GM18868 (cell line): Measurements from ENCODE around the gene CDCA5.
"Not testable (repeated sequence)": the region's sequence is repeated elsewhere in the genome, so short reads cannot be mapped to it uniquely, and the experiment has no call there.

Source experiments
- ATAC-seq: cut with Tn5 transposase; IDR thresholded peaks from one replicate; pipeline ENCODE4 v1.9.1; 2021; ENCODE audit warnings: mild to moderate bottlenecking, moderate library complexity; ENCODE audit not compliant: unreplicated experiment

CDCA5 gene

DNA sequence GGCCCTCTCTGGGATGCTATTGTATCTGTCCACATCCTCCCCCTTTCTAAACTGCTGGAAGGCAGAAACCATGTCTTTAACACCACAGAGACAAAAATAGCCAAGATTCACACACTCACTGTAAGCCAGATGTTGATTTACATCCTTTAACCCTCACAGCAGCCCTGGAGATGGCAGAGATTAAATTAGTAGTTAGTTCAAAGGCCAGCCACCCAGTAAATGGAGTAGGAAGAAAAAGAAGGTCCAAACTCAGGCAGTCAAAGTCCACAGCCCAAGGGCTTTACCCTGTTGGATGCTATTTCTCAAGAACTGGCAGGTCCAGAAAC, 35.8 kb upstream of the CDCA5 start:
- ATAC-seq: no peak

DNA sequence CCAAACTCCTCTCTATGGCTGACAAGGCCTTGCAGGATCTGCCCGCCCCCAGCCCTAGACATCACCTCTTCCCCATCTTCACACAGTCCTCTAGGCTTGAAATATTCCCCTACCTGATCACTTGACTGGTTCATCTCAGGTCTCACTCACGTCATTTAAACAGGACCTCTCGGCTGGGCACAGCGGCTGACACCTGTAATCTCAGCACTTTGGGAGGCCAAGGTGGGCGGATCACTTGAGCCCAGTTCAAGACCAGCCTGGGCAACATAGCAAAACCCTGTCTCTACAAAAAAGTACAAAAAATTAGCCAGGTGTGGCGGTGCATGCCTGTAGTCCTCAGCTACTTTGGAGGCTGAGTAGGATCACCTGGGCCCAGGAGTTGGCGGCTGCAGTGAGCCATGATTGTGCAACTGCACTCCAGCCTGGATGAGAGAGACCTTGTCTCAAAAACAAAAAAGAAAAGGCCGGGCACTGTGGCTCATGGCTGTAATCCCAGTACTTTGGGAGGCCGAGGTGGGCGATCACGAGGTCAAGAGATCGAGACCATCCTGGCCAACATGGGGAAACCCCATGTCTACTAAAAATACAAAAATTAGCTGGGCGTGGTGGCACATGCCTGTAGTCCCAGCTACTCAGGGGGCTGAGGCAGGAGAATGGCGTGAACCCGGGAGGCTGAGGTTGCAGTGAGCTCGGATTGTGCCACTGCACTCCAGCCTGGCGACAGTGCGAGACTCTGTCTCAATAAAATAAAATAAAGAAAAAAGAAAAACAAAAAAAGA, 35.2 kb upstream of the CDCA5 start:
- not testable (repeated sequence) for ATAC-seq

DNA sequence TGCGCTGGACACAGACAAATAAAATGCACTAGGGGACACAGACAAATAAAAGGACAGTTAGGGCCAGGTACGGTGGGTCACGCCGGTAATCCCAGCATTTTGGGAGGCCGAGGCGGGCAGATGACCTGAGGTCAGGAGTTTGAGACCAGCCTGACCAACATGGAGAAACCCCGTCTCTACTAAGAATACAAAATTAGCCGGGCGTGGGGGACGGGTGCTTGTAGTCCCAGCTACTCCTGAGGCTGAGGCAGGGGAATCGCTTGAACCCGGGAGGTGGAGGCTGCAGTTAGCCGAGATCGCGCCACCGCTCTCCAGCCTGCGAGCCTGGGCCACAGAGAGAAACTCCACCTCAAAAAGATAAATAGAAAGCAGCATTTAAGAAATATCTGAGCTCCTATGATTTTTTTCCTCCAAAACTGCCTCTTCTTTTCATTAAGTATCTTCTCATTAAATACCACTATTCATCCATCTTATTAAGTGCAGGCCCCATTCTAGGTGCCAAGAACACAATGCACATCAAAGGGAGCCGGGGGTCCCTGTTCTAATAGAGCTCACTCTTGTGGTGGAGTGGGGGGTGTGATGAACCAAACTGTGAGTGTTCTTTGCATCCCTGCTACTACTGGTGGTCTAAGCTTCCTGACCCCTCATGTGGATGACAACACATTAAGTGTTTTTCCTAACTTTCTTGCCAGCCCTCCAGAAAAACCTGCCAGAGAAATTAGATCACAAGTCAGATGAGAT, 34.4 kb upstream of the CDCA5 start:
- no peak for ATAC-seq

DNA sequence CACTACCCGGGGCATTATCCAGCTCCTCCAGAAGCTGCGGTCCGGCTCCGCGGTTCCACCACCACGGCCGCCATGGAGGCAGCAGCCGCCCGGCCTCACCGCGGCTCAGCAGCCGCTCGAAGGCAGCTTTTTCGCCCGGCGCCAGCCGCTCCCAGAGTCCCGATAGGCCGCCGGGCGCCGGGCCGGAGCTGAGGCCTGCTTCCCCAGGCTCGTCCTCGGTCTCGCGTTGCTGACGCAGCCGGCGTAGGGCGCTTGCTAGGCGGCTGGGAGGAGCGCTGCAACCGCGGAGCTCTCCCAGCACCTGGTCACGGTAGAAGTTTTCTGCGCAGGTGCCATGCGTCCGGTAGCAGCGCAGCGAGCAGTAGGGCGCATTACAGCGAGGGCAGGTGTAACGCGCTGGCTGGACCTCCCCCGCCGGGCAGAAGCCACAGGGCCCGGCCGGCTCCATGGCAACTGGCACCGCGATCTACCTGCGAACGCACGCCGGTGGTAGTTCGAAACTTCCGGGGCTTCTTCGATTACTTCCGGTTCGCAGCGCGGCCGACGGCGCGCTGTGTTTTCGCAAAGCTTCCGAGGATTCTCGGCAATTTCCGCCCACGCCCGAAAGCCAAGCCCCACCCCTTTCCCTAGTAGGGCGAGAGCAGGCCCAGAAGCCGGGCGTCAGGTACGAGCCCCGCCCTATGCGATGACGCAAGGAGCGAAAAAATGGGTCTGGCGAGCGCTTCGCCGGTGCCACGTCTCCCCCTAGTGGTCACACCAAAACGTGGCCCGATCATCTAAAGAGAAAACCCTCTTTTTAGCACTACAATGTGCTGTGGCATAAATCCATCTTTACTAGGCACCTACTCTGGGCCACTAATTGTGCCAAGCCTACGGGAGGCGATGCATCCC, 33.6 kb upstream of the CDCA5 start, which contains the start of gene ZNHIT2:
TSS of gene ZNHIT2 (minus strand) at position 496 of the 891 bp plus-strand sequence. CDS start at position 448, 48 bp downstream.
- ATAC-seq: peak; percentile 56

DNA sequence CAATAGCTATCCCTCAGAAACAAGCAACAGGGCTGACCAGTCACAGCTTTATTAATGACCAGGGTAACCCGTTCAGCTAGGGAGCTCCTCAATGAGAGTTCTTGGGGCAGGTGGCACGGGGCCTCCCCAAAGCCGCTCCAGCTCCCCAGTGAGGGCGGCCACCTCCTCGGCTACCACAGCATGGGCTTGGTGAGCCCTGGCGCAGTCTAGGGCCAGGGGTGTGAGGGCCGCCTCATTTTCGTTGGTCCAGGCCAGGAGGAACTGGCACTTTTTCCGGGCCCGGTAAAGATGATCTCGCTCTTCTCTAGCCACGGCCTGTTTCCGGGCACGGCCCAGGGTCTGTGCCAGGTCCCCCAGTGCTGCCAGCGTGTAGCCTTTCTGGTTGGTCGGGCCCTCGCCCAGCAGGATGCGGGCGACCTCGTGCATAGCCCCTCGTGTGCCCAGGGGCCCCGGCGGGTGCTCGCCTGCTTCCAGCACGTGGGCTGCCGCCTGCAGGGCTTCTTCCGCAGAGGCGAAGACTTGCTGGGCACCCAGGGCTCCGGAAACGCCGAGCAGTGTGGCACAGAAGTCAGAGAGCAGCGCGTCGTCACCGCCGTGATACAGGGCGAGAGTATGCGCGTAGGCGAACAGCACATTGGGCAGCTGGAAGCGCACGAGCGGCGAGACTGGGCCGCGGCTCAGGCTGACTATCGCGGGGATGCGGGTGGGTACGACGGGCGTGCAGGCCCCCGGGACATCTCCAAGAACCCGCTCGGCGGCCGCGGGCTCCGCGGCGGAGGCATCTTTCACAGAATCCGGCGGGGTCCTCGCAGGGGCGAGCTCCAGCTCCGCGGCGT, 32.7 kb upstream of the CDCA5 start:
- ATAC-seq: no peak

DNA sequence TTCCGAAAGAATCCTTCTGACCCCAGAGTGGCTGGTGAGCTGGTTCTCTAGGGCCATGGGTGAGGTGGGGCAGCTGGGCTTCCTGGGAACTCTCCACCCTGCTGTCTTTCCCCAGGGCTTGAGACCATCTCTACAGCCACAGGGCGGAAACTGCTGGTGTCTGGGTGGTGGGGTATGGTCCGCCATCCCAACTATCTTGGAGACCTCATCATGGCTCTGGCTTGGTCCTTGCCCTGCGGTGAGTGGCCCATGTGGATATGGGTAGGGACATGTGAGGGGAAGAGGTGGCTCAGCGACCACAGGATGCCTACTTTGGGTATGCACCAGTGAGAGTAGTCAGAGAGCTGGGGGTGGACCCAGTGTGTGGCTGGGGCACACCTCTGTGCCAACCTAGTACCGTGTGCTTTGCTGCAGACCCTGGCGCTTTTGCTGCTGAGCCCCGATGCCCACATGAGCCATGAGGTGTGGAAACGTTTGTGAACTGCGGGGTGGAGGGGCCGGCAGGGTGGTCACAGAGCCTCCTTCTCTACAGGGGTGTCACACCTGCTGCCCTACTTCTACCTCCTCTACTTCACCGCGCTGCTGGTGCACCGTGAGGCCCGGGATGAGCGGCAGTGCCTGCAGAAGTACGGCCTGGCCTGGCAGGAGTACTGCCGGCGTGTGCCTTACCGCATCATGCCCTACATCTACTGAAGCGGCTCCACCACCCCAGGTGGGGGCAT, 31.7 kb upstream of the CDCA5 start:
- ATAC-seq: no peak

DNA sequence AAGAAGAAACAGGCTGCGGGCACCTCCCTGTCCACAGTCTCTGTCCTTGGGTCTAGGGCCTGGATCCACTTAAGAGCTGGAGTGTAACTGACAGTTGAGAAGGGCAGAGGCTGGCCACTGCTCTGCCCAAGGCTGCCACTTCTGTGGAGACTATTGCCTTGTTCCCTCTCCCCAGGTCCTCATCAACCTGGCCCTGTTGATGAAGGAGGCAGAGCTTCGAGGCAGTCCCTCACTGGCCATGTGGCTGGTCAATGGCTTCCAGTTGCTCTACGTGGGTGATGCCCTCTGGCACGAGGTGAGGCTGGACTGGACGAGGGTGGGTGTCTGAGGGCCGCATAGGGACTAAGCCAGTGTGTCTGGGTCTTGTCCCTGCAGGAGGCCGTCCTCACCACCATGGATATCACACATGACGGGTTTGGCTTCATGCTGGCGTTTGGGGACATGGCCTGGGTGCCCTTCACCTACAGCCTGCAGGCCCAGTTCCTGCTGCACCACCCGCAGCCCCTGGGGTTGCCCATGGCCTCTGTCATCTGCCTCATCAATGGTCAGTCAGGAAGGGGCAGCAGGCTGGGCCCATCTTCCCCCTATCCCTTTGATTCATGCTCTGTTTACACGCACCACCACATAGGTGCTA, 30.8 kb upstream of the CDCA5 start:
- ATAC-seq: no peak

DNA sequence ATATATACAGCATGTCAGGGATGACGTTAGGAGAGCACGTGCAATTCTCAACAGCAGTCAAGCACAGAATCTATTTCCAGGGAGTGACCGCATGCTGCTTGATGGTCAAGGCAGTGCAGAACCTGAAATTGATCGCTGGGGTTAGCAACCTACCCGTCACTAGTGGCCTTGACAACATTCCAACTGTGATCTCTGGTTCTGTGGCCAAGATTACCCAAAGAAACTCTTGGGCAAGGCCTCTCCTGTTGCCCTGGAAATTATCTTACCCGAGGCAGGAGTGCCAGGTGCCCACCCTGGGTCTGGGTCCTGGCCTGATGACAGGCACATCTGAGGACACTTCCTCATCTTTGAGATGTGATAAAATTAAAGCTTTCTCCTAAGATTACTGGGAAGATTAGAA, 30.0 kb upstream of the CDCA5 start:
- no peak for ATAC-seq

DNA sequence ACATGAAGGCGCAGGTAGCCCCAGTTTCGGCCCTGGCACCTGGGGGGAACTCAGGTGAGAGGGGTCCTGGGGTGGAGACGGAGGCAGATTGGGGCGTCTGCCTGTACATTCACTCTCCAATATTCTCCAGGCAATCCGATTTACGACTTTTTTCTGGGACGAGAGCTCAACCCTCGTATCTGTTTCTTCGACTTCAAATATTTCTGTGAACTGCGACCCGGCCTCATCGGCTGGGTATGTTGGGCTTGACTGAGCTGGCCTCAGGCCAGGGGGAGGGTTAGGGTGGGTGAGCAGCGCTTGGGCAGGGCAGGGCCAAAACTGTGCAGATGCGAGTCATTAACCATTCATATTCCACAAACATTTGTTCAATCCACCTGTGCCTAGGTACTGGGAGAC, 29.5 kb upstream of the CDCA5 start:
- ATAC-seq: no peak

DNA sequence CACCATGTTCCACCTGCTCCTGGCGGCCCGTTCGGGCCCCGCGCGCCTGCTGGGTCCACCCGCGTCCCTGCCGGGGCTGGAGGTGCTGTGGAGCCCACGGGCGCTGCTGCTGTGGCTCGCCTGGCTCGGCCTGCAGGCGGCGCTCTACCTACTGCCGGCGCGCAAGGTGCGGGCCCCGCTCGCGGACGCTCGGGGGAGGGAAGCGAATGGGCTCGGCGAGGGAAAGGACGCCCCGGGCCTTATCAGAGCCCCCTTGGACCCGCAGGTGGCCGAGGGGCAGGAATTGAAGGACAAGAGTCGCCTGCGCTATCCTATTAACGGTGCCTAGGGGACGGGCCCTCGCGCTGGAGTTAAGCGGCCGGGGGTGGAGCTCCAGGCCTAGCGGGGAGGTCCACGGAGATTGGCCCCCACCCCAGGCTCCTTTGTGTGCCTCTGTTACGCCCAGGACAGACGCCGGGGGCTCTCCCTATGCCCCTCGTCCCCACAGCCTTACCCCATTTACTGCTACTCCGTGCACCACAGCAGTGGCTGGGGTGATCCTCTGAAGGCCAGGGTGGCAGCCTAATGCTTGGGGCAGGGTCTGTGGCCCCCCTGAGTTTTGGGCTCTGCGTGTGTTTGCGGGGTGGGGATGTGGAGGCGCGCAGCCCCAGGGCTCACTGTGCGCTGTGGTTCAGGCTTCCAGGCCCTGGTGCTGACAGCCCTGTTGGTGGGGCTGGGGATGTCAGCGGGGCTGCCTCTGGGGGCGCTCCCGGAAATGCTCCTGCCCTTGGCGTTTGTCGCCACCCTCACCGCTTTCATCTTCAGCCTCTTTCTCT, 28.9 kb upstream of the CDCA5 start:
- ATAC-seq: peak; percentile 30

DNA sequence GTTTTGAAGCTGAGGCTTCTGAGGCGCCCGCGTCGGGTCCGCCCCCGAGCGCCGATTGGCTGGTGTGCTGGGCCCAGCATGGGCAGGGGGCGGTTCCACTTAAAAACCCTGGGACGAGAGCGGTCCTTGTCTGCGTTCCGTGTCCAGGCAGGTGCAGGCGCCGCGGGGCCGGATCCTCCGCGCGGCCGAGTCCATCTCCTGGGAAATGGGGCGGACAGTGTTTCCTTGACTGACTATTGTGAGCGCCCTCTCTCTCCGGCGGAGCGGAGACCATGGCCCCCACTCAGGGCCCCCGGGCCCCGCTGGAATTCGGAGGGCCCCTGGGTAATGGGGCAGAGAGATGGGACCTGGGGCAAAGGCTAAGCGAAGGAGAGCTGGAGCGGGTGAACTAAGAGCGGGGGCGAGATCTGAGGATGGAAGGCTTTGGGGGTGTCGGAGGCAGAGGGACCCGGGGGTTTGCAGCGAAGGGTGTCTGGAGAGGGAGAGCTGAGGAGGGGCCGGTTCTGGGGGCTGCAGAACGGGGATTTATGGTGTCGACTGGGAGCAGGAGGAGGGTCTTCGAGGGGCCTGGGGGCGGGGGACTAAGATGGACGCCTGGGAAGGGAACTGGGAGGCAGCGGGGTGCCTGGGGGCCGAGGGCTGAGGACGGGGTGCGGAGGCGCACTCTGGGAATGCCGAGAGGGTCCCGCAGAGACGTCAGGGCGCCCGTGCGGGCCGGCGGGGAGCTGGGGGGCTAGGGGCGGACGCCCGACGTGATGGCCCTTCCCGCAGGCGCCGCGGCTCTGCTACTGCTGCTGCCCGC, 28.1 kb upstream of the CDCA5 start, which contains the start of gene TM7SF2:
TSS of gene TM7SF2 (plus strand) at position 129 of the 802 bp plus-strand sequence. CDS start at position 273, 144 bp downstream.
- ATAC-seq: peak; percentile 64

DNA sequence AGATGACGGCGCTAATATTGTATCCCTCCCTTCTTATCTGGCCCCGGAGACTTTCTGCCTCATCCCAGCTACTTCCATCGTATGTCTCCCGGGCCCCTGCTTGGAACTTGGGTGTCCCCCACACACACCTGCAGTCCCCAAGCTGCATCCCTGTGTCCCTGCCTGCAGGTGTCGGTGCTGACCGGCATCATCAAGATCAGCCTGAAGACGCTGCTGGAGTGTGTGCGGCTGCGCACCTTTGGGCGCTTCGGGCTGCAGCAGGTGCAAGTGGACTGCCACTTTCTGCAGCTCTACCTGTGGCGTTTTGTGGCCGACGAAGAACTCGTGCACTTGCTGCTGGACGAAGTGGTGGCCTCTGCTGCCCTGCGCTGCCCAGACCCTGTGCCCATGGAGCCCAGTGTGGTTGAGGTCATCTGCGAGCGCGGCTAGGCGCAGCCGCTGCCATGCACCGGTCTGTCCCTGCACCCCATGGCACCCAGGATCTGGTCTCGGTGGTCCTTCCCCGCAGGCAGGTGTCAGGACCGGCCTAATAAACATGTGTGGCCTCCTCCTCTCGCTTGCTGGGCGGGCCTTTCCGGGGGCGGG, 27.4 kb upstream of the CDCA5 start:
- no peak for ATAC-seq

DNA sequence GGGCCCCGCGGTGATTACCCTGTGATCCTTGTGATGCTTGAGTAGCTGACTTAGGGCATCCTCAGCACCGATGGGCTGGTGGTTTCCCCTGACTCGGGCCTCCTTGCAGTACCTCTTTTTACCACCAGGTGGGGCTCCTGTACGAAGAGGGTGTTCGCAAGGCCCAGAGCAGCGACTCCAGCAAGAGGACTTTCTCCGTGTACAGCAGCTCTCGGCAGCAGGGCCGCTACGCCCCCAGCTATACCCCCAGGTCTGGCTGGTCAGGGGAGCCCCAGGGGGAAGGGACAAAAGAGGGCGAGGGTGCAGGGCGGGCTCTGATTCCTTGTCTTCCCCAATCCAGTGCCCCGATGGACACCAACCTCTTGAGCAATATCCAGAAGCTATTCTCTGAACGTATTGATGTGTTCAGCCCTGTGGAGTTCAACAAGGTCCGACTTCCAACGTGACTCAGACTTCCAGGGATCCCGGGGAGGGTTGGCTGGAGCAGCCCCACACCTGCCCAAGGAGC, 26.6 kb upstream of the CDCA5 start:
- ATAC-seq: no peak

DNA sequence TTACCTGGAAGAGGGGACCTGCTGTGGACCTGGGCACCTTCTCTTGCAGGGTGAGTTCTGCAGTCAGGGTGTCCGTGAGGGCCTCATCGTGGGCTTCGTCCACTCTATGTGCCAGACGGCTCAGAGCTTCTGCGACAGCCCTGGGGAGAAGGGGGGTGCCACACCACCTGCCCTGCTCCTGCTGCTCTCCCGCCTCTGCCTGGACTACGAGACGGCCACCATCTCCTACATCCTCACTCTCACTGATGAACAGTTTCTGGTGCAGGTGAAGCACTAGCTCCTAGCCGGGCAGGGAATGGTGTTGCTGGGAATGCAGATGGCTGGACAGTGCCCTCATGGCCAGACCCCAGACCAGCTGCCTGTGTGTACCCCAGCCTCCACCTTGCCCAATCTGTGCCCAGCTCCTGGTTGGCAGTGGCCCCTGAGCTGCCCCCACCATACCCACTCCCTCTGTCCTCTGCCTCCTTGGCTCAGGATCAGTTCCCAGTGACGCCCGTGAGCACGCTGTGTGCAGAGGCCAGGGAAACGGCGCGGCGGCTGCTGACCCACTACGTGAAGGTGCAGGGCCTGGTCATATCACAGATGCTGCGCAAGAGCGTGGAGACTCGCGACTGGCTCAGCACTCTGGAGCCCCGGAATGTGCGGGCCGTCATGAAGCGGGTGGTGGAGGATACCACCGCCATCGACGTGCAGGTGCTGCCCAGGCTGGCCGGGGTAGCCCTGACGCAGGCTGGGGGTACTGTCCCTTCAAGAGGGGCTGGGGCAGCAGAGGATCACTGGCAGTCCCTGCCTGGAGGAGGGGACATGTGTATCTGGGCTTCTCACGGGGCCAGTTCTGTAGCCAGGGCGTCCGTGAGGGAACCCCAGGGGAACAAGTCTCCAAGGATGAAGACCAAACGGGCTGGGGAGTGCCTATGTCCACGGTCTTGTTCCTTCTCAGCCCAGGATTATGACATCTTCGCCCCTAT, 25.7 kb upstream of the CDCA5 start:
- no peak for ATAC-seq

DNA sequence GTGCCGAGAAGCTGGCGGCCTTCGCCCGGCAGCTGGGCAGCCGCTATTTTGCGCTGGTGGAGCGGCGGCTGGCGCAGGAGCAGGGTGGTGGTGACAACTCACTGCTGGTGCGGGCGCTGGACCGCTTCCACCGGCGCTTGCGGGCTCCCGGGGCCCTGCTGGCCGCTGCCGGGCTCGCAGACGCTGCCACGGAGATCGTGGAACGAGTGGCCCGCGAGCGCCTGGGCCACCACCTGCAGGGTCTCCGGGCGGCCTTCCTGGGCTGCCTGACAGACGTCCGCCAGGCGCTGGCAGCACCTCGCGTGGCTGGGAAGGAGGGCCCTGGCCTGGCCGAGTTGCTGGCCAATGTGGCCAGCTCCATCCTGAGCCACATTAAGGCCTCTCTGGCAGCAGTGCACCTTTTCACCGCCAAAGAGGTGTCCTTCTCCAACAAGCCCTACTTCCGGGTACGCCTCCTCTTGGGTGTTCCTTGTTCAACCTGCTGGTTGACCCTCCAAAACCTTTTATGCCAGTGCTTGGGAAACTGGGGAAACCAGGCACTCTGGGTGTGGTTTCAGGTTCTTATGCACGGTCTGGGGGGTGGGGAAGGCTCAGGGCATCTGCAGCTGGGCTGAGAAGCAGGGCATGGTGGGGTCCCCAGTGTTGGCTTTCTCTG, 24.8 kb upstream of the CDCA5 start:
- no peak for ATAC-seq
